Breast epithelium (tissue), 4 donors: ENCODE data around the gene PPAN. TPM values are rescaled to one million over a fixed set of nuclear protein-coding genes. Genes with fewer than 3 reads are reported as not detected.

Experiments used
- DNase-seq, 2 donors: peaks; one replicate each; pipeline ENCODE4 v3.0.0-alpha.2; 2019; ENCODE audit warnings: low spot score in 2 of 2
- H3K27ac ChIP-seq, 2 donors: fragments of 200-600 bp; sonication (generic) in 1 of 2; one replicate each; pipeline ENCODE4 v1.5.1; 2016 to 2019; ENCODE audit warnings: mild to moderate bottlenecking in 1 of 2
- H3K27me3 ChIP-seq, 2 donors: fragments of 200-600 bp; sonication (generic) in 1 of 2; one replicate each; pipeline versions ENCODE4 v1.5.1 to v1.6.0; 2017 to 2019; ENCODE audit warnings: control low read depth in 1 of 2, mild to moderate bottlenecking in 1 of 2
- H3K36me3 ChIP-seq: fragments of 200-600 bp; one replicate; pipeline ENCODE4 v1.5.1; 2019
- H3K4me1 ChIP-seq, 2 donors: fragments of 200-600 bp; sonication (generic); one replicate each; pipeline ENCODE4 v1.5.1; 2016 to 2019; ENCODE audit warnings: control low read depth in 1 of 2
- H3K4me3 ChIP-seq, 3 donors: fragments of 200-600 bp; sonication (generic); 1 replicate in 2 of 3; 2 replicates in 1 of 3; pipeline ENCODE4 v1.5.1; 2016 to 2019; ENCODE audit warnings: mild to moderate bottlenecking in 3 of 3, moderate library complexity in 2 of 3
- H3K9me3 ChIP-seq, 2 donors: fragments of 200-600 bp; sonication (generic) in 1 of 2; one replicate each; pipeline ENCODE4 v1.5.1; 2016 to 2019; ENCODE audit warnings: control low read depth in 1 of 2
- CTCF ChIP-seq, 3 donors: fragments of 450-650 bp; IDR thresholded peaks; one replicate each; pipeline ENCODE4 v1.5.1; 2016 to 2017; ENCODE audit warnings: antibody characterized with exemption in 3 of 3, mild to moderate bottlenecking in 3 of 3, moderate library complexity in 3 of 3
- POLR2A ChIP-seq: fragments of 450-650 bp; IDR thresholded peaks from one replicate; pipeline ENCODE4 v1.6.1; 2016; ENCODE audit warnings: antibody characterized with exemption, mild to moderate bottlenecking, moderate library complexity
- POLR2AphosphoS5 ChIP-seq, 3 donors: sonication (generic); formaldehyde crosslinking; IDR thresholded peaks; one replicate each; pipeline ENCODE4 v1.6.1; 2017; ENCODE audit warnings: antibody characterized with exemption in 3 of 3
- intact Hi-C: fragments of 100-400 bp; cut with DNase I; formaldehyde crosslinking; loops from one replicate; pipeline ENCODE4 v1.15.1; 2023; ENCODE audit warnings: low total_unique reads
- total RNA-seq, 3 donors: library from RNA; depleted of rRNA; stranded (reverse); fragments of >200 nt; gene quantifications; one replicate each; pipeline ENCODE4 v1.1.0, GENCODE V29; 2016

The PPAN gene
- total RNA-seq, 3 donors from 2014 or later, result 17.1 to 44.2 (median 35.3) TPM

DNA sequence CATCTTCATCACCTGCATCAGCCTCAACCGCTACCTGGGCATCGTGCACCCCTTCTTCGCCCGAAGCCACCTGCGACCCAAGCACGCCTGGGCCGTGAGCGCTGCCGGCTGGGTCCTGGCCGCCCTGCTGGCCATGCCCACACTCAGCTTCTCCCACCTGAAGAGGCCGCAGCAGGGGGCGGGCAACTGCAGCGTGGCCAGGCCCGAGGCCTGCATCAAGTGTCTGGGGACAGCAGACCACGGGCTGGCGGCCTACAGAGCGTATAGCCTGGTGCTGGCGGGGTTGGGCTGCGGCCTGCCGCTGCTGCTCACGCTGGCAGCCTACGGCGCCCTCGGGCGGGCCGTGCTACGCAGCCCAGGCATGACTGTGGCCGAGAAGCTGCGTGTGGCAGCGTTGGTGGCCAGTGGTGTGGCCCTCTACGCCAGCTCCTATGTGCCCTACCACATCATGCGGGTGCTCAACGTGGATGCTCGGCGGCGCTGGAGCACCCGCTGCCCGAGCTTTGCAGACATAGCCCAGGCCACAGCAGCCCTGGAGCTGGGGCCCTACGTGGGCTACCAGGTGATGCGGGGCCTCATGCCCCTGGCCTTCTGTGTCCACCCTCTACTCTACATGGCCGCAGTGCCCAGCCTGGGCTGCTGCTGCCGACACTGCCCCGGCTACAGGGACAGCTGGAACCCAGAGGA lies 7.9 kb downstream of the PPAN start:
- Histone ChIP-seq H3K9me3 (no peaks in the 10 kb centered on the region), H3K27me3 (no peaks in the 10 kb centered on the region), H3K36me3 (no peaks in the 10 kb centered on the region), H3K4me3 (no peak overlapping the region), H3K27ac (no peak overlapping the region), H3K4me1 (peaks cover 4 to 6% of the 10 kb centered on the region in 2 donors)
- DNase-seq, result no peak
- TF ChIP-seq CTCF (IDR thresholded peaks at IDR 0.05) (no peak), POLR2A (no peak), POLR2AphosphoS5 (IDR thresholded peaks at IDR 0.05) (no peak)
- intact Hi-C loops, result loop anchor here (10.0 kb wide), 1 partner anchor 121 kb away; the partner anchor contains the start of gene S1PR2

- DNase-seq, result no peak
- Histone ChIP-seq H3K27me3 (no peaks in the 10 kb centered on the region), H3K4me1 (peaks cover 4 to 8% of the 10 kb centered on the region in 2 donors), H3K36me3 (no peaks in the 10 kb centered on the region), H3K4me3 (no peak overlapping the region), H3K9me3 (no peaks in the 10 kb centered on the region), H3K27ac (no peak overlapping the region)
- no peak for TF ChIP-seq POLR2AphosphoS5 (IDR thresholded peaks at IDR 0.05)
- no peak for TF ChIP-seq CTCF (IDR thresholded peaks at IDR 0.05)
- TF ChIP-seq POLR2A, result no peak
- intact Hi-C loops, result loop anchor here (10.0 kb wide), 1 partner anchor 120 kb away; the partner anchor contains the start of gene S1PR2
Measured at GRCh38 chr19:10114651-10115391, 8.7 kb downstream of the PPAN start.

DNA sequence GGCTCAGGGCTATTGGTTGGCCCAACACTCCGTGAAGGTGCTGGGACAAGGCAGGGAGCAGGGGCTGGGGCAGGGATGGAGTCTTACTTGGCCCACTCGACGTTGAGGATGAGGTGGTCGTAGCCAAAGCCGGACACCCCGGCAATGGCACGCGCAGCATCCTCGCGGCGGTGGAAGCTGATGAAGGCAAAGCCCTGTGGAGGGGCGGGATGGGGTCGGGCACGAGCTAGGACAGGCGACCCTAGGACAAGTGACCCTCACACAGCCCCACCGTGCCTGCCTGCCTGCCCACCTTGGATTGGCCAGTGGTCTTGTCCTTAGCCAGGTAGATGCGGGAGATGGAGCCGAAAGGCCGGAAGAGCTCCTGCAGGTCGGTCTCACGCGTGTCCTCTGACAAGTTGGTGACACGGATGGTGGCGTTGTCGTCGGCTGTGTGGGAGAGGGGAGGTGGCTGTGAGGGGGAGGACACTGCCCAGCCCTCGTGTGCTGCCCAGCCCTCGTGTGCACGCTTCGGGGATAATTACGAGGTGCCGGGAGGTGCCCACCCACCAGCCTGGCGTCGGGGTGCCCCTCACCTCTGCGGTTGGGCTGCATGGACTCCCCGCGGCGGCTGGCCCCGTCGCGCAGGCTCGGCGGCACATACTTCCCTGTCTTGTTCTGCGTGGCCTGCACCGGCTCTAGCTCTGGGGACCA lies 9.4 kb downstream of the PPAN start:
- Histone ChIP-seq H3K4me1 (peaks cover 4 to 8% of the 10 kb centered on the region in 2 donors), H3K36me3 (no peaks in the 10 kb centered on the region), H3K9me3 (no peaks in the 10 kb centered on the region), H3K27ac (peak overlapping the region; percentile 35 to 66), H3K27me3 (no peaks in the 10 kb centered on the region), H3K4me3 (no peak overlapping the region)
- TF ChIP-seq CTCF (IDR thresholded peaks at IDR 0.05), result no peak
- TF ChIP-seq POLR2AphosphoS5 (IDR thresholded peaks at IDR 0.05), result no peak
- no peak for TF ChIP-seq POLR2A
- no peak for DNase-seq
- intact Hi-C loops, result loop anchor here (10.0 kb wide), 1 partner anchor 119 kb away; the partner anchor contains the start of gene S1PR2

DNA sequence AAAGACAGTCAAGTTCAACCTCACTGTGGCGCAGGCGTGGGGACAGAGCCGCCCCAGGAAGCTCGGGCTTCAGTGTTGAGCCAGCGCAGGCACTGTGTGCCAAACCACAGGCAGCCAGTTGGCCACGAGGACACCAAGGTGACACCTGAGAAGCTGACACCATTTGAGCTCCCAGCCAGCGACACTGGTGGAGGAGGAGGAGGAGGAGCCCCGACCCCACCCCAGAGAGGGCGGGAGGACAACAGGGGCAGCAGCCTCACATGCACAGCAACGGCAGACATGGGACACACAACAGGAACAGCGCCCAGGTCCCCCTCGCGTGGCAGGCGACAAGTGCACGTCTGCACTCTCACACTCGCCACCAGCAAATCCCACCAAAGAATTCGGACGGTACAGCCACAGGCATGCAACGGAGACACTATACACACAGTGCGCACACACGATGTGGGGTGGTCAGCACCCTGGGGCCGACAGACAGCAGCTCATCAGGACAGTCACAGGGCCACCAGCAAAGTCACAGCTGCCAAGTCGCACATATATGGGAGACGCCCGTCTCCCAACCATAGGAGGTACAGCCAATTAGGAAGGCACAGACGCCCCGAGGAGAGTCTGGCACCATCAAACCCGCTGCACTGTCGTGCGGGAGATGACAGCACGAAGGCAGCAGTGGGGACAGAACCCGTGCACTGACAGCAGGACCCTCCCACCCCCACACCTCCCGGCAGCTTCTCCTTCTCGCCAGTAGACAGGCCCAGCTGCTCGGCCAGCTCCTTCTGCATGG lies 10.1 kb downstream of the PPAN start:
- Histone ChIP-seq H3K4me3 (peak overlapping the region in 1 of 3 donors; percentile 2), H3K27me3 (no peaks in the 10 kb centered on the region), H3K9me3 (no peaks in the 10 kb centered on the region), H3K4me1 (peaks cover 4 to 8% of the 10 kb centered on the region in 2 donors), H3K36me3 (no peaks in the 10 kb centered on the region), H3K27ac (peak overlapping the region; percentile 35 to 66)
- intact Hi-C loops, result loop anchor here (10.0 kb wide), 1 partner anchor 119 kb away; the partner anchor contains the start of gene S1PR2
- no peak for TF ChIP-seq POLR2A
- TF ChIP-seq CTCF (IDR thresholded peaks at IDR 0.05), result no peak
- no peak for TF ChIP-seq POLR2AphosphoS5 (IDR thresholded peaks at IDR 0.05)
- peak in 1 of 2 donors; percentile 80 for DNase-seq
